Daoy (cell line): ENCODE results near the gene TCEAL9. TPM values are rescaled to one million over a fixed set of nuclear protein-coding genes. Genes with fewer than 3 reads are reported as not detected.
"Not testable (repeated sequence)": the region's sequence is repeated elsewhere in the genome, so short reads cannot be mapped to it uniquely, and the experiment has no call there.

Experiments used
- DNase-seq: peaks from one replicate; pipeline ENCODE4 v3.0.0-alpha.2; 2015; ENCODE audit warnings: low read depth
- total RNA-seq: library from RNA; depleted of rRNA; stranded (reverse); fragments of >200 nt; shearing (Covaris generic); gene quantifications from 2 replicates; pipeline ENCODE4 v1.2.3, GENCODE V29; 2014; rRNA removed

Gene TCEAL9
- 93.6 and 119 TPM in 2 replicates for total RNA-seq

DNA sequence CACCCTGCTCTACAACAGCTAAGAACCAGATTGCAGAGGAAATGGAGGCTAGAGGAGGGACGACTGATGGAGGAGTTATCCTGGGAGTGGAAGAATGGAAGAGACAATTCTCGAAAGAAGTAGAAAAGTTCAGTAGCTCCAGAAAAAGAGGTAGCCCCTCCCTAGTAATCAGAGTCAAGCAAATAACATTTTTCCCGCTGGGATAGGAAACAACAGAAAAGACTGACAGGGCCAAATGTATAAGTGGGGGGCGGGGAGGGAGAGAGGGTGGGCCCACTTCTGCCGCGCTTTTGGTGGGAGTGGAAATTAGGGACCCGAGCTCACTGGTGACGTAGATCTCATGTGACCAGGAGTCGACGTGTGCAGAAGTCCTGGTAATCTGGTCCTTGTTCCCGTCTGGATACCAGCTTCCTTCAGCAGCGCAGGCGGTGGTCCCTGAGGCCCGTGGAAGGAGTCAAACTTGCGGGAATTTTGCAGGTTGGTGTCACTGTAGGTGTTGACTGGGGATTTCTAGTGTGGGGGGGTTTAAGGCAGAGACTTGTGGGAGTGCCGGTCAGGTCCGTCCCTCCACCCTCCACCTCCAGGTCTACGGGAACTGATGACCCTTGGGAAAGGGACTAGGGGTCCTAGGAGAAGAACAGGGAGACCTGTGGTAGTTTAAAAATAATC lies at the start of gene TCEAL9:
TCEAL9 (plus strand) TSS at position 377 of the 669 bp plus-strand sequence. CDS start 1,179 bp downstream, outside the sequence.
- DNase-seq = peak; percentile 71

DNA sequence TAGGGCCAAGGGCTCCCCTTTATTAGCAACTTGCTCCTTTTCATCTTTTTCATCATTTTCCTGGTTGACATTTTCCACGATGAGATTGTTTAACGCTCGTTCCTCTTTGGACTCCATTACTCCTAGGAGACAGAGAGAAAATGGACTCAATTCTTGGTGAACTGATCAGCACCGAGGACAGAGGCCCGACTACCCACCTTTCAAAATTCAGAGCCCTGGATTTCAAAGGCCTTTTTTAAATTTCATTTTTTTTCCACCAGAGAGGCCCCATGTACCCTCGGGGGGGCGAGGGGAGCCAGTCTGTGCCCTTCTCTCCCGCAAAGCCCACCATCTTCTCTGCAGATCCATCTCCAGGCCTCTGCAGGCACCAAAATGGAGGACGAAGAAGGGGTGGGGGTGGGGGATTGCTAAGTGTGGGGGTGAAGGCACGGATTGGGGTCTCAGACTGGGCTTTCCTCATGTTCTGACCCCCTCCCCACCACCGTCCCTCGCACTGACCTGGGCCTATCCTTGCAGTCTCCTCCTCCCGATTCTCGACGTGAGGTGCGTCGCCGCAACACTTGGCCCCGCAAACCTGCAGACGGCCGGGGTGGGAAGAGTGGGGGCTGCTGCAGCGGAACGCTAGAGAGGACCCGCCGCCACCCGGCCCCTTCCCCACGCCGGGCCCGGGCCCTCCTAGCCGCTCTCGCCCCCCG lies 46.3 kb upstream of the TCEAL9 start:
- DNase-seq = no peak

DNA sequence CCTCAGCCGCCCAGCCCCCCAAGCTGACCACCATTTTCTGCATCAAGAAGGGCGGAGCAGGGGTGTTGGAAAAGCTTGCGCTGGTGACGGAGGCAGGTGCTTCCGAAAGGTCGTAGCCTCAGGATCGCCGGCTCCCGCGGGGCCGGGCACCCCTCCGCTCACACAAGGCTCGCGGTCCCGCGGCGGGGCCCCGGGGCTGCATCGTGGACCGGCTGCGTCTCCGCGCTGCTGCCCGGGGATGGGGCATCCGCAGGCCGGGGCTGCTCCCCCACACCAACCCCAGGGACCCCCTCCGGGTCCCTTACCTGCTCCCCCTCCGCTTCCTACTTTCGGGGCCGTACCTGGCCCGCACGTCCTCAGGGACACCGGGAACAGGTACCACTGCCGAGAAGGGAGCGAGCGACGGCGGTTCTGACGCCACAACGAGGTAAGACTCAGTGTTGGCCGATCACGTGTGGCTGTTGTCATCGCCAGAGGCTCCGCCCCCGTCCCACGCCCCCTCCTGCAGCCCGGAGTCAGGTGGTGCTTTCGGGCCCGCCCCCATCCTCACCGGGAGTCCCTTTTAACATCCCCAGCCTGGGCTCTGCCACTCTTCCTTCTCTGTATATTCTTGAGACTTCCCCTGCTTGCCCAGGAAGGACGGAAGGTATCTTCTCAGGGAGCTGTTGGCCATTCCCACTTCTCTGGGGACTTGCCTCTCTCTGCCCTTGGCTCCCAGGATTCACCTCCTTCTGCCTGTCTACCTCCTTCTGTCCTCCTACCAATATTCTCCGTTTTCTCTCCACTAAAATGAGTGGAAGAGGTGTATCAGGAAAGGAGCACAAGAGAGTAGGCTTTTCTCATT lies 45.5 kb upstream of the TCEAL9 start, which contains the start of gene BEX2:
BEX2 (minus strand) TSS at position 436 of the 844 bp plus-strand sequence. CDS start 1,014 bp downstream, outside the sequence.
- DNase-seq = peak; percentile 81

DNA sequence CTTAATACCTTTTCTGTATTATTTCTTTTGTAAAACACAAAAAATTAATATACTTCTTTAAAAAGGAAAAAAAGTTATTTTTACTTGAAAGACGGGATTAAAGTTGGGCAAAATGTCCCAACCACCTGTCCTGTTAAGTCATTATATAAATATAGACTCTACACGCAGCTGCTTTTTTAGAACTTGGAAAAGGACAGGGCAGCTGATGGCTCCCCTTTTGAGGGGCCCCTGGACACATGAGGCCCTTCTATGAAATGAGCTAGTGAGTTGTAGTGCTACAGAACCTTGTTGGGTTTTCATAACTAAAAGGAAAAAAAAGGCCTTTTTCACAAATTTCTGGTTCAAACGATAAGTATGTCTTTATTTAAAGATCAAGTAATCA lies 44.9 kb upstream of the TCEAL9 start:
- DNase-seq = no peak

DNA sequence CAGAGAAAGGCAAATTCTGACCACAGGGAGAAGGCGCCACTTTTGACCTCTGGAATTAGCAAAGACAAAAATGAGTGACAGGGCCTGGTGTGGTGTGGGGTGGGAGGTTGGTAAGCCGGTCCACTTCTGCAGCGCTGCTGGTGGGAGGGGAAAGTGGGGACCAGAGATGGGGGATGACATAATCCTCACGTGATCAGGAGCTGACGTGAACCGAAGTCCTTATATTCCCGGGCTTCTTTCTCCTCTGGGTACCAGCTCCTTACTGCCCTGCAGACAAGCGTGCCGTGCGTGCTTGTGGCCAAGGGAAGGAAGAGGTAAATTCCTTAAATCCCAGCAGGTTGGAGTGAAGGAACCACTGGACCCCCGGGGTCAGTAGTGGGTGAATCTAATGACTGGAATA lies 26.3 kb upstream of the TCEAL9 start, which contains the start of gene TCEAL7:
TCEAL7 (plus strand) TSS at position 249 of the 400 bp plus-strand sequence. CDS start 1,165 bp downstream, outside the sequence.
- no peak for DNase-seq

DNA sequence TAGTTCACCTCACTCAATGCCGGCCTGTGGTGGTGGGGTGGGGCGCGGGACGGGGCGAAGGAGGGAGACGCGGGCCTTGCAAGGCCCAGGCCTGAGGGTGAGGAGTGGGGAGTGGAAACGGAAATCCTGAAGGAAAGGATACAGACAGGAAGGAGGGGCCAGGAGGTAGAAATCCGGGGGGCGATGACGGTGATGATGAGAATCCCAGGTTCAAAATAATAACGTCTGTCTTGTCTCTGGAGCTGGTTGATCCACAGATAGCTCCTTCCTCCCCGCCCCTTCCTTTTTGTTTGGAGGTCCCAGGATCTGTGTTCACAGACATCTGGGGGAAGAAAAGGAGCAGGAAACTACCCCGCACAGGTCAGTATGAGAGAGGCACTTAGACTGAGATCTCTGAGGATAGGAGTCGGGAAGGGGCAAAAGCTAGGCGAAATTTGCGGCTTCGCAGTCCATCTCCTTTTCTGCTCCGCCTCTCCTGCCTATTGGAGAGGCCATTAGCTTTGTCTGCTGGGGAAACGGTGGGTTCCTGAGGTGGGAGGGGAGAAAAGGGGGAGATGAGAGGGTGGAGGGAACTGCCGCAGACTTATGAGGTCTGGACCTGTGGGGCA lies 25.5 kb upstream of the TCEAL9 start:
- no peak for DNase-seq

DNA sequence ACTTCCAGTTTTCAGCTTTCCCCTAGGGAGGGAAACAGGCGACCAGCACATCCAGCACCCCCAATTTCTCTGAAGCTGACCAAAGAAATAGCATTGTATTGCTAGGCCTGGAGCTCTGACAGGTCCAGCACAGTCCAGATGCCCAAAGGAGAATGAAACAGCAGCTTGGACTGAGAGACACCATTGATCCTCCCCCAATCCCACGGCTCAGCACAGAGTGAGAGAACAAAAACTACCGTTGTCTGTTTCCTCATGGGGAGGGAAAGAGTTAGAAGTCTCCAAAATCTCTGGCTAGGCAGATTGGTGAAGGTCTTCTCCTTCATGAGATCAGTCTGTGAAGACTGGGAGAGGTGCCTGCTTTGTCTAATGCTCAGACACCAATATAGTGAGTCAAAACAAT lies 17.6 kb upstream of the TCEAL9 start:
- DNase-seq = no peak

DNA sequence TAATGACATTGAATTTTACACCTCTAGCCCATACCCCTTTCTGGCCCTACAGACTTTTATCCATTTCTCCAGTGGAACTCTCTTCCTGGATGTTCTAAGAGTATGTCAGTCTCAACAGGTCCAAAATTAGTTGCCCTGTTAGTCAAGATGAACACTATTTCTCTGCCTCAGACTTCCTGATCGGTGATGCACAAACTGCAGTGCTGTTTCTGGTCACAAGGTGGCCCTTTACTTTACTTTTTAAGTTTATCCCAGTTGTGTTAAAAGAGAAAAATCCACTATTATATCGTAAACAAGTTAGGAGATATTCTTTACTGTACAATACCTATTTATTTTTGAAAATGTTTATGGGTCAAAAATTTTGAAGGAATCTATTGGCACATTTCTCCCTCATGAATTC lies 13.2 kb upstream of the TCEAL9 start:
- peak; percentile 12 for DNase-seq

DNA sequence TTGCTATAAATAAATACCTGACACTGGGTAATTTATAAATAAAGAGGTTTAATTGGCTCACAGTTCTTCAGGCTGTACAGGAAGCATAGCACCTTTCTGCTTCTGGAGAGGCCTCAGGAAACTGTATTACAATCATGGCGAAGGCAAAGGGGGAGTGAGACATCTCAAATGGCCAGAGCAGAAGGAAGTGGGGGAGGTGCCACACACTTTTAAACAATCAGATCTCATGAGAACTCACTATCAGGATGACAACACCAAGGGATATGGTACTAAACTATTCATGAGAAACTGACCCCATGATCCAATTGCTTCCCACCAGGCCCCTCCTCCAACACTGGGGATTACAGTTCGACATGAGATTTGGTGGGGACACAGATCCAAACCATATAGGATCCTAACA lies 11.7 kb upstream of the TCEAL9 start:
- DNase-seq = no peak

GRCh38 chrX:103347682-103348397 lies 8.5 kb upstream of the TCEAL9 start:
- no peak for DNase-seq

DNA sequence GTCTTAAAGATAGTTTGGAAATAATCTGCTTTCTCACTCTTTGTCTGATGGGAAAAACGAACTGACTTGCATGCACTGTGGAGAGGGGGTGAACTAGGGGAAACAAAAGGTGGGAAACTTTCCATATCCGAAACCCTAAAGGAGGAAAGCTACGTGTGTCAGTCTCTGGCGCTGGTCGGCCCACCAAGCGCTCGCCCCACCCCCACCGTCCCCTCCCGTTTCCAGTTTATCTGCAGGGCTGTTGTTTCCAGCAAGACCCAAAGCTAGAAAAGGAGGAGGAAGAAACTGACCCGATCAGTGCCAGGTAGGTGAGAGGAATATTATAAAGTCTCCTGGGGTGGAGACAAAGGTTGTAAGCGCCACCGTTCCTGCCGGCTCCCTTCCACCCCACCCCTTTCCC lies 552 bp downstream of the TCEAL9 start:
- DNase-seq = no peak

- DNase-seq = no peak
These were observed 1.6 kb downstream of the TCEAL9 start for GRCh38 chrX:103357871-103358270.

- DNase-seq = not testable (repeated sequence)
These were observed 3.3 kb downstream of the TCEAL9 start for GRCh38 chrX:103359605-103360004.

DNA sequence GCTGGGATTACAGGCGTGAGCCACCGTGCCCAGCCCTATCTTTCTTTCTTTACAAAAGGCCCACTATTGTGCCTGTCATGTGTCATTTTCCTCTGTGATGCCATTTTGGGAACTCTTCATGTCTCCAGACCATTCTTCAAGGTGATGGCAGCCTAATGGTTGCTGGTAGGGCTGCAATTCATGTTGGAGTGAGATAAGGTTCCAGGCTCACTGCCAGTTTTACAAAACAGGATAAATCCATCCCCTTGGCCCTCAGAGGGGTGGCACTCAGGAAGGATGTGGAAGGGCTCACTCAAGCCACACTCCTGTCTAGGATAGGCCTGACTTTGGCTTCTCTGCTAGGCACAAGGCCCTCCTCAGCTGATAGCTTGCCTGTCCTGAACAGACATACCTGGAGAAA lies 3.8 kb downstream of the TCEAL9 start:
- DNase-seq = no peak

DNA sequence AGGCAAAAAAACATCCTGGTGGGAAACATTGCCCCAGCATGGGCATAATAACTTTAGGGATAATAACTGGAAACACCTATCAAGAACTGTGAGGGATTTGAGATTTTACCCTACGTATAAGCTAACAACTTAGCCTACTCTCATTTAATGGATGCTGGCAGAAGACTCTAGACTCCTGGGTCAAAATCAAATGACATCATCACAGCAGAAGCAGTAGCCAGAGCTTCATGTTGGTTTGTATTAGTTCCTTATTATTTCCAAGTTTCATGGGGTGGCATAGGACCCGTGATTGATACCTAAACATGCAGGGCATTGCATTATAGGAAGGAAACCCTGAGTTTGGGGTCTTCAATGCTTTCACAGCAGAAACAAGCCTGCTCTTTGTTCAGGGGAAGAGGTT lies 4.6 kb downstream of the TCEAL9 start:
- no peak for DNase-seq

- DNase-seq = no peak
These were observed 5.5 kb downstream of the TCEAL9 start for GRCh38 chrX:103361798-103362197.

GRCh38 chrX:103362474-103362873 lies 6.2 kb downstream of the TCEAL9 start:
- DNase-seq = no peak

DNA sequence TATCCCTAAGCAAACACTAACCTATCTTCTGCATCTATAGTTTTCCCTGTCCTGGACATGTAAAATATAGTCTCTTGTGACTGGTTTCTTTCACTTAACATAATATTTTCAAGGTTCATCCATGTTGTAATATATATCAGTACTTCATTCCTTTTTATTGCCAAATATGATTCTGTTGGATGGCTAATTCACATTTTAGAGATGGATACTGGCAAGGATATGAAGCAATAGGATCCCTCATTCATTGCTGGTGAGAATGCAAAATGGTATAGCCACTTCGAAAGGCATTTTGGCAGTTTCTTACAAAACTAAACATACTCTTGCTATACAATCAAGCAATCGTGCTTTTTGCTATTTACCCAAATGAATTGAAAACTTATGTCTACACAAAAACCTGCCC lies 6.7 kb downstream of the TCEAL9 start:
- DNase-seq = no peak

- DNase-seq = no peak
These were observed 11.2 kb downstream of the TCEAL9 start for GRCh38 chrX:103367502-103367901.

- no peak for DNase-seq
These were observed 13.2 kb downstream of the TCEAL9 start for GRCh38 chrX:103369479-103369878.

DNA sequence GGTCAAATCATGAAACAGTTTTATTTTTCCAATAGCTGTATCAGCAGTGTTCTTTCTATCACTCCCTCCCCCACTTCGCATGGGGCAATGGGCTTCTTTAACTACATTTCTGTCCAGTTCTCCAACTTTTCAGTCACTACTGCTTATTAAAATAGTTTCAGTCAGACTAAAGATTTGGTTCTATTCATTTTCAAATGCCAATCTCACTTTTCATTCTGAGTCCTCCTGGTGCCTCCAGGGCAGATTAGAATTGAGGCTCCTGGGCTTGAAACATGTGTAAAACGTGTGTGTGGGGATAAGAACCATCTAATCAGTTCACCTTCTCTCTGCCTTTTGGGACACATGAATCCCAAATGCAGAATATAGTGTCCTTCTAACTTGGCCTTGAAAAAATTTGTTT lies 16.6 kb downstream of the TCEAL9 start:
- no peak for DNase-seq
